ENCODE results near the gene ARHGAP28.

DNA sequence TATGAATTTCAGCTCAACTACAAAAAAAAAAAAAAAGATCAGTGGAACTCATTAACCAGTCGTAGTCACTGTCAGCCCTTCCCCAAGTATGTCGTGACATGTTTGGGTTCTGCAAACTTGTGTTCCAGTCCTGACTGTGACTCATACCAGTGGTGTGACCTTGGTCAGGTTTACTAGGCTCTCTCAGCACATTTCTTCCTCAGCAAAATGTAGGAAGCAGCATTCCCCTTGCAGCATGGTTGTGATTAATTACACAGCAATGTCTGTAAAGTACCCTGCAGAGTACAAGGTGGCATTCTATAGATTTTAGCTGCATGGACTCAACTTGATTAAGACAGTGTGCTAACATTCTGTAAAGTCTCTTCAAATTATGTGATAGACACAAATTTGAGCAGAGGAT, 231.1 kb downstream of the ARHGAP28 start:
- TF ChIP-seq PML (IDR thresholded peaks at IDR 0.05; ENCODE audit: low read length) = no peak
- TF ChIP-seq IRF3 (IDR thresholded peaks at IDR 0.05) = no peak
- TF ChIP-seq POLR2A (IDR thresholded peaks at IDR 0.05; ENCODE audit: low read depth, low read length) = no peak
- no peak for TF ChIP-seq YY1 (IDR thresholded peaks at IDR 0.05; ENCODE audit: low read depth, low read length)
- no peak for TF ChIP-seq CBFB (IDR thresholded peaks at IDR 0.05; ENCODE audit: low read depth)
- TF ChIP-seq, protein P1, sequence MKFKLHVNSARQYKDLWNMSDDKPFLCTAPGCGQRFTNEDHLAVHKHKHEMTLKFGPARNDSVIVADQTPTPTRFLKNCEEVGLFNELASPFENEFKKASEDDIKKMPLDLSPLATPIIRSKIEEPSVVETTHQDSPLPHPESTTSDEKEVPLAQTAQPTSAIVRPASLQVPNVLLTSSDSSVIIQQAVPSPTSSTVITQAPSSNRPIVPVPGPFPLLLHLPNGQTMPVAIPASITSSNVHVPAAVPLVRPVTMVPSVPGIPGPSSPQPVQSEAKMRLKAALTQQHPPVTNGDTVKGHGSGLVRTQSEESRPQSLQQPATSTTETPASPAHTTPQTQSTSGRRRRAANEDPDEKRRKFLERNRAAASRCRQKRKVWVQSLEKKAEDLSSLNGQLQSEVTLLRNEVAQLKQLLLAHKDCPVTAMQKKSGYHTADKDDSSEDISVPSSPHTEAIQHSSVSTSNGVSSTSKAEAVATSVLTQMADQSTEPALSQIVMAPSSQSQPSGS (IDR thresholded peaks at IDR 0.05; ENCODE audit: low read length) = no peak
